SU-DHL-6 (cell line): ENCODE results near the gene PEX16.

Source experiments
- H2AFZ ChIP-seq: fragments of 200-600 bp; sonication (generic); 2 replicates; pipeline ENCODE4 v1.6.1; 2014; ENCODE audit warnings: low read depth, mild to moderate bottlenecking, moderate library complexity, mixed read lengths, antibody characterized with exemption, low read length; ENCODE audit not compliant: severe bottlenecking
- H3F3A ChIP-seq: fragments of 200-600 bp; shearing (Covaris generic); 2 replicates; pipeline ENCODE4 v1.6.0; 2016; ENCODE audit warnings: antibody characterized with exemption, mild to moderate bottlenecking; ENCODE audit not compliant: insufficient read depth
- H3K27ac ChIP-seq: fragments of 200-600 bp; sonication (generic); 2 replicates; pipeline ENCODE4 v1.5.1; 2016; ENCODE audit warnings: low read depth, mild to moderate bottlenecking, low read length, moderate library complexity, mixed read lengths
- H3K27me3 ChIP-seq: fragments of 200-600 bp; sonication (generic), shearing (Covaris generic); 2 replicates; pipeline ENCODE4 v1.6.0; 2014; ENCODE audit warnings: mild to moderate bottlenecking, low read length
- H3K36me3 ChIP-seq: fragments of 200-600 bp; sonication (generic); 2 replicates; pipeline ENCODE4 v1.6.1; 2014; ENCODE audit warnings: mild to moderate bottlenecking, low read length, mixed read lengths
- H3K4me2 ChIP-seq: fragments of 300-600, 200-600 bp; shearing (Covaris generic), sonication (generic); 2 replicates; pipeline ENCODE4 v1.6.0; 2014; ENCODE audit warnings: low read length, low read depth, mild to moderate bottlenecking; ENCODE audit not compliant: poor library complexity, severe bottlenecking
- H3K4me3 ChIP-seq: fragments of 200-600 bp; sonication (generic); 2 replicates; pipeline ENCODE4 v1.5.1; 2014; ENCODE audit warnings: antibody characterized with exemption, low read length, mild to moderate bottlenecking, mixed read lengths; ENCODE audit not compliant: insufficient read depth, poor library complexity, severe bottlenecking
- H3K79me2 ChIP-seq: fragments of 200-600 bp; sonication (generic); 2 replicates; pipeline ENCODE4 v1.6.1; 2014; ENCODE audit warnings: mild to moderate bottlenecking, low read length, moderate library complexity; ENCODE audit not compliant: insufficient read depth
- H3K9ac ChIP-seq: fragments of 200-600 bp; sonication (generic); 2 replicates; pipeline ENCODE4 v1.7.0; 2014; ENCODE audit warnings: mild to moderate bottlenecking, low read length
- H3K9me2 ChIP-seq: fragments of 200-600 bp; sonication (generic); replicated peaks from 2 replicates; pipeline ENCODE4 v1.6.1; 2014; ENCODE audit warnings: low read length; ENCODE audit not compliant: insufficient read depth
- H3K9me3 ChIP-seq: fragments of 200-600 bp; sonication (generic); 2 replicates; pipeline ENCODE4 v1.6.1; 2014; ENCODE audit warnings: low read length, mixed read lengths; ENCODE audit not compliant: insufficient read depth
- H4K20me1 ChIP-seq: fragments of 200-600 bp; sonication (generic); 2 replicates; pipeline ENCODE4 v1.6.1; 2014; ENCODE audit warnings: low read depth, mild to moderate bottlenecking, antibody characterized with exemption, low read length, moderate library complexity, mixed read lengths
- CTCF ChIP-seq: fragments of 200-600 bp; sonication (generic); IDR thresholded peaks from one replicate; pipeline ENCODE4 v1.5.1; 2017; ENCODE audit warnings: antibody characterized with exemption, mild to moderate bottlenecking, low read length, moderate library complexity; ENCODE audit not compliant: insufficient read depth, poor library complexity, severe bottlenecking
- EZH2phosphoT487 ChIP-seq: fragments of 200-600 bp; sonication (generic), shearing (Covaris generic); conservative IDR thresholded peaks from 2 replicates; pipeline ENCODE4 v1.6.1; 2018; ENCODE audit warnings: mild to moderate bottlenecking, antibody characterized with exemption, low read length, moderate library complexity, mixed read lengths

PEX16 gene

GRCh38 chr11:45929486-45930030 lies 11.9 kb upstream of the PEX16 start:
- peak overlapping the region; percentile 93 for H3K4me2 ChIP-seq
- H2AFZ ChIP-seq = no peak overlapping the region
- peak overlapping the region; percentile 35 for H3K4me3 ChIP-seq
- H3K9me2 ChIP-seq = no peaks in the 10 kb centered on the region
- peaks cover 35% of the 10 kb centered on the region for H3F3A ChIP-seq
- peak overlapping the region; percentile 54 for H3K9ac ChIP-seq
- no peaks in the 10 kb centered on the region for H3K36me3 ChIP-seq
- H3K9me3 ChIP-seq = no peaks in the 10 kb centered on the region
- H3K79me2 ChIP-seq = 0 out of 2 replicates have a peak, but pooled peaks cover 9% of the 10 kb centered on the region
- H3K27me3 ChIP-seq = no peaks in the 10 kb centered on the region
- no peak for TF ChIP-seq EZH2phosphoT487
- TF ChIP-seq CTCF = no peak
- peak overlapping the region; percentile 89 for H3K27ac ChIP-seq
- H4K20me1 ChIP-seq = no peaks in the 10 kb centered on the region

- H3K36me3 ChIP-seq = no peaks in the 10 kb centered on the region
Measured at GRCh38 chr11:45928535-45929215, 11.0 kb upstream of the PEX16 start.

GRCh38 chr11:45927684-45928413 lies 10.2 kb upstream of the PEX16 start:
- H3K27me3 ChIP-seq = no peaks in the 10 kb centered on the region
- 0 out of 2 replicates have a peak, but pooled peaks cover 7% of the 10 kb centered on the region for H3K79me2 ChIP-seq
- H3K4me3 ChIP-seq = no peak overlapping the region
- H3K9ac ChIP-seq = no peak overlapping the region
- no peaks in the 10 kb centered on the region for H4K20me1 ChIP-seq
- no peak overlapping the region for H3K27ac ChIP-seq
- no peaks in the 10 kb centered on the region for H3K9me3 ChIP-seq
- no peak overlapping the region for H3K4me2 ChIP-seq
- no peak overlapping the region for H2AFZ ChIP-seq
- peaks cover 28% of the 10 kb centered on the region for H3F3A ChIP-seq
- no peaks in the 10 kb centered on the region for H3K9me2 ChIP-seq
- TF ChIP-seq CTCF (no peak), EZH2phosphoT487 (no peak)
- H3K36me3 ChIP-seq = no peaks in the 10 kb centered on the region

More at GRCh38 chr11:45928535-45929215, 11.0 kb upstream of the PEX16 start:
- TF ChIP-seq CTCF (no peak), EZH2phosphoT487 (no peak)
- Histone ChIP-seq H3F3A (peaks cover 34% of the 10 kb centered on the region), H4K20me1 (no peaks in the 10 kb centered on the region), H3K4me2 (peak overlapping the region; percentile 93), H3K4me3 (no peak overlapping the region), H3K9me3 (no peaks in the 10 kb centered on the region), H3K9ac (no peak overlapping the region), H2AFZ (no peak overlapping the region), H3K79me2 (0 out of 2 replicates have a peak, but pooled peaks cover 9% of the 10 kb centered on the region), H3K9me2 (no peaks in the 10 kb centered on the region), H3K27ac (no peak overlapping the region), H3K27me3 (no peaks in the 10 kb centered on the region)
